PC-3 (cell line): ENCODE results near the gene TMC7.
"Not testable (repeated sequence)": the region's sequence is repeated elsewhere in the genome, so short reads cannot be mapped to it uniquely, and the experiment has no call there.

Experiments
- CTCF ChIP-seq: fragments of 300-600 bp; sonication (generic); conservative IDR thresholded peaks from 2 replicates; pipeline ENCODE4 v1.5.1; 2017; ENCODE audit warnings: antibody characterized with exemption, low read depth, mild to moderate bottlenecking, low read length
- EZH2 ChIP-seq: fragments of 300-600 bp; sonication (generic); IDR thresholded peaks from one replicate; pipeline ENCODE4 v1.6.1; 2017; ENCODE audit warnings: antibody characterized with exemption, mild to moderate bottlenecking, low read length; ENCODE audit not compliant: unreplicated experiment
- EZH2phosphoT487 ChIP-seq: fragments of 300-600 bp; sonication (generic); IDR thresholded peaks from 2 replicates; pipeline ENCODE4 v1.6.1; 2018; ENCODE audit warnings: mild to moderate bottlenecking, antibody characterized with exemption, low read length, borderline replicate concordance

DNA sequence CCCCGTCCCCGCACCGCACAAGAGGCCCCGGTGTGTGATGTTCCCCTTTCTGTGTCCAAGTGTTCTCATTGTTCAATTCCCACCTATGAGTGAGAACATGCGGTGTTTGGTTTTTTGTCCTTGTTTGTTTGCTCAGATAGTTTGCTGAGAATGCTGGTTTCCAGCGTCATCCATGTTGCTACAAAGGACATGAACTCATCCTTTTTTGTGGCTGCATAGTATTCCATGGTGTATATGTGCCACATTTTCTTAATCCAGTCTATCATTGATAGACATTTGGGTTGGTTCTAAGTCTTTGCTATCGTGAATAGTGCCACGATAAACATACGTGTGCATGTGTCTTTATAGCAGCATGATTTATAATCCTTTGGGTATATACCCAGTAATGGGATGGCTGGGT is 8.0 kb downstream of the TMC7 start:
- not testable (repeated sequence) for TF ChIP-seq CTCF, EZH2, EZH2phosphoT487
